Panc1 (cell line): ENCODE measurements around the gene FHIT.

Experiments
- POLR2AphosphoS5 ChIP-seq: IDR thresholded peaks from 2 replicates; pipeline ENCODE4 v1.6.1; 2012; ENCODE audit warnings: mild to moderate bottlenecking, low read depth, low read length, moderate library complexity
- SIN3A ChIP-seq: IDR thresholded peaks from 2 replicates; pipeline ENCODE4 v1.6.1; 2012; ENCODE audit warnings: low read depth, mild to moderate bottlenecking, low read length, moderate library complexity, borderline replicate concordance; ENCODE audit not compliant: insufficient read depth
- TCF7L2 ChIP-seq: IDR thresholded peaks from 2 replicates; pipeline ENCODE4 v1.6.1; 2011; ENCODE audit warnings: mild to moderate bottlenecking, low read depth, low read length, inconsistent platforms
- TF ChIP-seq, protein P1 (sequence below): fragments of 450-650 bp; IDR thresholded peaks from 2 replicates; pipeline ENCODE4 v1.5.1; 2017; ENCODE audit warnings: mild to moderate bottlenecking

DNA sequence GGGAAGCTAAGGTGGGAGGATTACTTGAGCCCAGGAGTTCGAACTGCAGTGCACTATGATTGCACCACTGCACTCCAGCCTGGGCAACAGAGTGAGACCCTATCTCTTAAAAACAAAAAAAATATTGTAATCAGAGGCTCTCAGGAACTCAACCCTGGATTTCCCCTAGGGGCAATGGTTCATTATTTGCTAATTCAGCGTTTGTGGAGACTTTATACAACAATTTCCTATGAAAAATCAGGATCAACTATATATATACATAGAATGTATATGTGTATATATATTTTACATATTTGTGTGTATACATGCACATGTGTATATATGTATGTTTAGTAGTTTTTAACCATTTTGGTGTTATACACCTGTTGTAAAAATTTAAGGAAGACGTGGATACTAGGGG, 463.1 kb downstream of the FHIT start:
- TF ChIP-seq POLR2AphosphoS5 (no peak), SIN3A (no peak), TCF7L2 (no peak)
- TF ChIP-seq, protein P1, sequence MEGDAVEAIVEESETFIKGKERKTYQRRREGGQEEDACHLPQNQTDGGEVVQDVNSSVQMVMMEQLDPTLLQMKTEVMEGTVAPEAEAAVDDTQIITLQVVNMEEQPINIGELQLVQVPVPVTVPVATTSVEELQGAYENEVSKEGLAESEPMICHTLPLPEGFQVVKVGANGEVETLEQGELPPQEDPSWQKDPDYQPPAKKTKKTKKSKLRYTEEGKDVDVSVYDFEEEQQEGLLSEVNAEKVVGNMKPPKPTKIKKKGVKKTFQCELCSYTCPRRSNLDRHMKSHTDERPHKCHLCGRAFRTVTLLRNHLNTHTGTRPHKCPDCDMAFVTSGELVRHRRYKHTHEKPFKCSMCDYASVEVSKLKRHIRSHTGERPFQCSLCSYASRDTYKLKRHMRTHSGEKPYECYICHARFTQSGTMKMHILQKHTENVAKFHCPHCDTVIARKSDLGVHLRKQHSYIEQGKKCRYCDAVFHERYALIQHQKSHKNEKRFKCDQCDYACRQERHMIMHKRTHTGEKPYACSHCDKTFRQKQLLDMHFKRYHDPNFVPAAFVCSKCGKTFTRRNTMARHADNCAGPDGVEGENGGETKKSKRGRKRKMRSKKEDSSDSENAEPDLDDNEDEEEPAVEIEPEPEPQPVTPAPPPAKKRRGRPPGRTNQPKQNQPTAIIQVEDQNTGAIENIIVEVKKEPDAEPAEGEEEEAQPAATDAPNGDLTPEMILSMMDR, result no peak
